Stimulated activated CD4-positive, alpha-beta T cell treated with anti-CD3 and anti-CD28 coated beads, Interleukin-2, amount 100 ng/mL, for 48 hours (primary cell): ENCODE data around the gene RAD51B.

ENCODE experiments used
- DNase-seq, 2 donors: peaks; one replicate each; pipeline ENCODE4 v3.0.0-alpha.2; 2020

The RAD51B gene

GRCh38 chr14:68550338-68550715 is 730.7 kb downstream of the RAD51B start:
- DNase-seq, result no peak

- no peak for DNase-seq
Measured at GRCh38 chr14:68551045-68551683, 731.6 kb downstream of the RAD51B start.

DNA sequence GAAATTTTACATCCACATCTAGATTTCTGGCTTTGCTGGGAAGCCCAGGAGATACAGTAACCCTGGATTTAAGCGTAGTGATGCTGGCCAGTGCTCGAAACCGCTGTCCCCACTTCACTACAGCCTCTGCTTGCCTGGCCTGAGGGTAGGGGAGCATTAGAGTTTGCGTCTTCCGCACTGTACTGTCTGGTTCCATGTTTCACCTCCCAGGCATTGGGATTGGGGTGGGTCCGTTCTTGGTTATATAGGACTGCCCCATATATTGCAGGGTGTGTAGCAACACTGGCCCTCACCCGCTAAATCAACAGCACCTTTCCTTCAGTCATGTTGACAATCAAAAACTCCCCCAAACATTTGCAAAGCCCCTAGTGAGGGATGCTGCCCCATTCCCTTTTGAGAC is 732.5 kb downstream of the RAD51B start:
- DNase-seq, result no peak

DNA sequence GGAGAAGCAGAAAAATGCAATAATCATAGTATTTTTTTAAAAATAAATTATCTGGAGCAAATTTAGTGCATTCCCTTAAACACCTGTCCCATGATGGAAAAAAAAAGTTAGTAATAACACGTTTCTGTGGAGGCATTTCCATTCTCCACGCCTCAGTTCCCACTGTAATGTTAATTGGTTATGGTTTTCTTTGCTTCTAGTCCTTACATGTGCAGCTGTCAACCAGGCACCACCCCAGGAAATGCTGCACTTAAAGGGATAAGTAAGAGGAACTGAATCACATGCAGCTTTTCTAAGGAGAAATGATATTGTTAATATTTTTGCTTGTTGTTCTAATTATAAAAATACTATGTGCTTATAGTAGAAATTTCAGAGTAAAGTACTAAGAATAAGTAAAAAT is 733.0 kb downstream of the RAD51B start:
- DNase-seq, result no peak

- DNase-seq, result no peak
Measured at GRCh38 chr14:68553311-68553710, 733.7 kb downstream of the RAD51B start.

DNA sequence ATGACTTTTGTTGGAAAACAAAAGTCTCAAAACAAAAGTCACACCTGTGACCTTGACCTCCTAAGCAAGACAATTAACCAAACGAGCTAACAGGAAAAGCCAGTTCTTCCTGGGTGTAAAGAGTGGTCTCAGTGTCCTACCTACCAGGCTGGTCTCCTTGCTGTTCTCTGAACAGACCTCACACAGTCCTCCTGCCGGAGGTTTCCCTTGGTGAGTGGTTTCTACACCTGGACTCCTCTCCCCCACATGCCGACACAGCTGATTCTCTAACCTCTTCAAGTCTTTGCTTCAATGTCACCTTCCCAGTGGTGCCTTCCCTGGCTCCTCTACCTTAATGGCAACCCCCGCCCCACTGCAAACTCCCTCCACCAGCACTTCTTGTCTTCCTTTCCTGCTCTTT is 734.7 kb downstream of the RAD51B start:
- no peak for DNase-seq

DNA sequence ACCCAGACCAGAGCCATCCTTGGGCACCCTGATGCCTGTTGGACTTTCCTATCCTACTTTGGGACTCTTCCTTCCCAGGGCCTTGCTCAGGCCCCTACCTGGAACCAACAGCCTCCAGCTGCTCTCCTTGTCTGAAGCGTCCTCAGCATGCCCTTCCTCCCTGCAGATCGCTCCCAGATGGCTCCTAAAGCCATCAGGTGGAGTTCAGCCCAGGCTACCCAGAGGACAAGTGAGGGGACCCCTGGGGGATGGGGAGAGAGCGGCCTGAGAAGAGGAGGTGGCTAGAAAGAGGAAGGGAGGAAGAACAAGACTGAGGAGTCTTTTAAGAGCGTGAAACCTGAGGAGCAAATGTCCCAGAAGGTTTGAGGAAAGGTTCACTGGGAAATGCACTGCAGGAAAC is 736.7 kb downstream of the RAD51B start:
- no peak for DNase-seq

GRCh38 chr14:68557648-68558047 is 738.1 kb downstream of the RAD51B start:
- DNase-seq, result no peak

DNA sequence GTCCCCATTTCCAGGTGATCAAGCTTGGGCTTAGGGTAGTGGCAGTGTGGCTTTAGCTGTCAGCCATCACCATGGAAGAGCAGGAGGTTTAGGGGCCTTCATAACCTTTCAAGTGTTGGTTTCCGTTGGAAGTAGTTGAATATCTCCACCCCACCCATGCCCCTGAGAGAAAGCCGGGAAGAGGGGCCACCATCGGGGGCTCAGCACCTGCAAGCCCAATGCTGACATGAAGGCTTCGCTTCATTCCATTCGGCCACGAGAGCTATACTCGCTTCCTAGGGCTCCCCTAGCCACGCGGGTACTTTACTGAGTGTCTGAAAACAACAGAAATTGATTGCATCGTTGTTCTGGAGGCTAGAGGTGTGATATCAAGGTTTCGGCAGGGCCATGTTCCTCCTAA is 738.5 kb downstream of the RAD51B start:
- DNase-seq, result no peak

- no peak for DNase-seq
Measured at GRCh38 chr14:68559949-68560348, 740.4 kb downstream of the RAD51B start.

GRCh38 chr14:68561531-68562007 is 742.0 kb downstream of the RAD51B start:
- DNase-seq, result no peak

DNA sequence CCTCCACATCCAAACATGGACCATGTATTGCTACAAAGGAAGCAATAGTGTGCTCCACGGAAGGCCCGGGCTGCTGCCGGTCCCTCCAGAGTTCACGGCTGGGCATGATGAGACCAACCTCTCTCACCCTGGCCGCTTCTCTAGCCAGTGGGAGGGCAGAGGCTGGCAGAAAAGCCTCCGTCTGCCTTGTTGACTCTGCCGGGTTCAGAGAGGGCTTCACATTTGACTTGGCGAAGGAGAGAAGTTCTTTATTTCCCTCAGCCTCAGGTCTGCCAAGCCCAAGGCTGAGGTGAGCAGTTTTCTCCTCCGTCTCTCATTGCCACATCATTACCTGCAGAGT is 743.3 kb downstream of the RAD51B start:
- DNase-seq, result no peak

- no peak for DNase-seq
Measured at GRCh38 chr14:68563251-68564131, 743.9 kb downstream of the RAD51B start.

DNA sequence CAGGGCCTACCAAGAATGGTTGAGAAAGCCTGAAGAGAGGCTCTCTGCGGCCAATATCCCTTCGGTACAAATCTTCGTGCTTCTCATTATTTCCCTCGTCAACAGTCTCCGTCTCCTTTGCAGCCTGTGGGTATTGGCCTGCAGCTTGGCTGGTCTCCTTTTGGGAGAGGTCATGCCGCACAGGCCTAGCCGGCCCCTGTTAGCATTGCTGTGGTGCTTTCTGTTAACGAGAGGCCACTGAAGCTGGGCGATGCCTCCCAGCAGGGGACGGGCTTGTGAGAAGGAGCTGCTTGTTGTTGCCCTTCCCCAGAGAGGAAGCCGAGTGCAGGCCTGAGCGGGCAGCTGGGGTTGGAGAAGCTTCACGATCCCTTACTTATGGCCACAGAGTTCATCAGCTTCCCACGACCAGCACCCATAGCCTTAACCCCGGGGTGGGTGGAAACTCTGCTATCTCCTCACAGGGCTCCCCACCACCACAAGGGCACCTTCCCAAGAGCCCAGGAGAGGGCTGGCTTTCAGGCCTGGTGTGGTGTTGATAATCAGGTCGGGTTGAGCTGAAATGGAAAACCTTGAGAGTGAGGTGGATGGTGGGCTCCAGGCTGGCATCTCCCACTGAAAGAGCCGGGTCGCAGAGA is 744.7 kb downstream of the RAD51B start:
- no peak for DNase-seq

- DNase-seq, result no peak
Measured at GRCh38 chr14:68564826-68565759, 745.5 kb downstream of the RAD51B start.

- DNase-seq, result no peak
Measured at GRCh38 chr14:68566075-68566474, 746.5 kb downstream of the RAD51B start.

GRCh38 chr14:68568907-68569897 is 749.6 kb downstream of the RAD51B start:
- DNase-seq, result no peak

DNA sequence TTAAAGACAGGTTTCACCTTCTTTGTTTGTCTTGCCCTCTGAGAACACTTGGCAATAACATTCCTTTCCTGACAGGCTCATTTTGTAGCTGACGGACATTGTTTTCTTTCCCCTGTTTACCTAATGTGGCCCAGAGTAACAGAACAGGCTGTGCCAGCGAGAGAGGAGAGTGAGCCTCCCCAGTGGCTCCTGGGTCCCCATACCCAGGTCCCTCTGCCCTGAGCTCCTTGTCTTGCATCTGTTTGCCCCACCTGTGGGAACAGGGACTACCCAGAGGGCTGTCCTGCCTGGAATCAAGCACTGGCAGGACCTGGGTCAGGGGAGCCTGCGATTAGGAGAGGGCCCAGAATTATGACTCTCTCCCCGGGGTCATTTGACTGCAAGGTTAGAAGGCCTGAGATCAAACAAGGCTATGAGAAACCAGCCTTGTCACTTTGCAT is 750.4 kb downstream of the RAD51B start:
- DNase-seq, result no peak

DNA sequence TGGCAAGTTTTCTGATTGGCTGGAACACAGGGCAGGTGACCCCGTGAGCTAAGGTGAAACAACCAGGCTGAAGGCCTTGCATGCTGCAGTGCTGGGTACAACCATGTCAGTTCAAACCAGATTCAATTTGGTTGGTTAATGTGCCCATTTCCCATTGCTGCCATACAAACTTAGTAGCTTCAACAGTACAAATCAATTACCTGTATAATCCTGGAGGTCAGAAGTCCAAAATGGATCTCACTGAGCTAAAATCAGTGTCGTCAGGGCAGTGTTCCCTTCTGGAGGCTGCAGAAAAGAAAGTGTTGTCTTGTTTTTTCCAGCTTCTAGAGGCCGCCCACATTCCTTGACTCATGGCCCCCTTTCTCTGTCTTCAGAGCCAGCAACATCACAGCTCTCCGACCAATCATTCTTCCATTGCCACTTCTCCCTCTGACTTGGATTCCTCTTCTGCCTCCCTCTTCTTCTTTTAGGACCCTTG is 751.6 kb downstream of the RAD51B start:
- DNase-seq, result no peak

GRCh38 chr14:68571928-68572525 is 752.4 kb downstream of the RAD51B start:
- DNase-seq, result no peak

- DNase-seq, result no peak
Measured at GRCh38 chr14:68573126-68573525, 753.5 kb downstream of the RAD51B start.
